GM21423 (cell line): ENCODE measurements around the gene MAGED1.
"Not testable (repeated sequence)": the region's sequence is repeated elsewhere in the genome, so short reads cannot be mapped to it uniquely, and the experiment has no call there.

Source experiments
- ATAC-seq: cut with Tn5 transposase; IDR thresholded peaks from one replicate; pipeline ENCODE4 v1.9.1; 2021; ENCODE audit warnings: mild to moderate bottlenecking, moderate library complexity; ENCODE audit not compliant: unreplicated experiment

Gene MAGED1

DNA sequence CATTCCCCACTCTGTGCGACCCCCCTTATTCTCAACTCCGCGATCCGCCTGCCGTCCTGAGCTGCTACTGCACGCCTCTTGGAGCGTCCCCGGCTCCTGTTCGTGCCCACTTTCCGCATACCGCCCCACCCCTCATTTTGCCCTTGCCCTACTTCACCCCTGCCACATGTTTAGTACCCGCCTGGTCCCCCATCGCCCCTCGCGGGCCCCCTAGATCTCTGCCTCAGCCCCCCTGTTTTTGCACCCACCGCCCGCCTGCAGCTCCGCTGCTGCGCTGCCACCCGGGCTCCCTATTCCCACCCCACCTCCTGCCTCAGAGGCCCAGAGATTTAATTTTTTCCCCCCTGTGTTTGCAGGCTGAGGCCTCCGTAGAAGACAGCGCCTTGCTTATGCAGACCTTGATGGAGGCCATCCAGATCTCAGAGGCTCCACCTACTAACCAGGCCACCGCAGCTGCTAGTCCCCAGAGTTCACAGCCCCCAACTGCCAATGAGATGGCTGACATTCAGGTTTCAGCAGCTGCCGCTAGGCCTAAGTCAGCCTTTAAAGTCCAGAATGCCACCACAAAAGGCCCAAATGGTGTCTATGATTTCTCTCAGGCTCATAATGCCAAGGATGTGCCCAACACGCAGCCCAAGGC lies 1.4 kb downstream of the MAGED1 start:
- peak; percentile 51 for ATAC-seq

DNA sequence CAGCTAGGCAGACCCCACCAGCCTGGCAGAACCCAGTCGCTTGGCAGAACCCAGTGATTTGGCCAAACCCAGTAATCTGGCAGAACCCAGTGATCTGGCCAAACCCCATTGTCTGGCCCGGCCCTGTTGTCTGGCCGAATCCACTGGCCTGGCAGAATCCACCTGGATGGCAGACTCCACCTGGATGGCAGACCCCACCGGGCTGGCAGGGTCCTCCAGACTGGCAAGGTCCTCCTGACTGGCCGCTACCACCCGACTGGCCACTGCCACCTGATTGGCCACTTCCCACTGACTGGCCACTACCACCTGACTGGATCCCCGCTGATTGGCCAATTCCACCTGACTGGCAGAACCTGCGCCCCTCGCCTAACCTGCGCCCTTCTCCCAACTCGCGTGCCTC lies 3.2 kb downstream of the MAGED1 start:
- no peak for ATAC-seq

DNA sequence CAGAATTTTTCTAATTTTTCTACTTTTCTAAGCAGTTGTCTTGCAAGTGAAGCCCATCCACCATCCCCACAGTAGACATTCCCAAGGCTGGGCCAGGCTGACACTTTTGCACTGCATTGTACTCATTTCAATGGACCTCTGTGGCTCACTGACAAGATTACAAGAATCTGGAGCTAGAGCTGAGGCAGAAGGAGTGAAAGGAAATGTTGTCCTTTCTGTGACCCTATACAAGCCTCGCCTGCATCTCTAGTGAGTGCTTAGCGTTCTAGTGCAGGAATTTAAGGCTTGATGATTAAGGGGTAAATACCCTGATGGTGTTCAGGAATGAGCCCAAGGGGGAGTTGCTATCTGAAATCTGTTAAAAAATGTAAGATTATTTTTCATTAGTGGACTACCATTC lies 6.3 kb downstream of the MAGED1 start:
- ATAC-seq, result no peak

DNA sequence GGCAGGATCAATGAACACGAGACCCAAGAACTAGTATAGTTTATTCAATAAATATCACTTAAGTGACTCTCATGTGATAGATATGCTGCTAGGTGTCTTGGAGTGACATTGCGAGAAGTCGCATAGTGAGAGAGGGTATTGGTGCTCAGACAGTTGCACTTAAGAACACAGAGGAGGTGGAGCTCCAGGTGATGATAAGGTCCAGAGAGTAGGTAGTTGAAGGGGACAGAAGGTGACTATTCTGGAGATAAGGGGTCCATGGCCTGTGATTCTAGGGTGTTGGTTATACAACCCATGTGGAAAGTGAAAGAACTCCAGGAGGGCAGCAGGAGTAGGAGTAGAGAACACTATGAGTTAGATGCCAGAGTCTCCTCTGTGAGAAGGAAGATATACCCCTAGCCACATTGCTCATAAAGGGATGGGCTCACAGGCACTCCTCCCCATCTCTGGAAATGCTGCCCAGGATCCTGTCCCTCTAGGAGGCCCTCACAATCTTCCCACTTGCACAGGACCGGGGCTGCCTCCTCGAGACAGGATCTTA lies 9.2 kb downstream of the MAGED1 start:
- no peak for ATAC-seq

DNA sequence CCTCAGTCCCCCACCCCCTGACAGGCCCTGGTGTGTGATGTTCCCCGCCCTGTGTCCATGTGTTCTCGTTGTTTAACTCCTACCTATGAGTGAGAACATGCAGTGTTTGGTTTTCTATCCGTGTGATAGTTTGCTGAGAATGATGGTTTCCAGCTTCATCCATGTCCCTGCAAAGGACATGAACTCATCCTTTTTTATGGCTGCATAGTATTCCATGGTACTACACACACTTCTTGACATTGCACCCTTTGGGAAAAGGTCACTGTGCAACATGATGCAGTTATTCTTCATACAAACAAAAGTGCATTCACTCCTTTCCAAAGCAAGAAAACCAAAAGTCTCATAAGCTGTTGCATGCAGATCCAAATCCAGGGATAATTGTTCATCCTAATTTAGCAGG lies 11.7 kb downstream of the MAGED1 start:
- not testable (repeated sequence) for ATAC-seq

DNA sequence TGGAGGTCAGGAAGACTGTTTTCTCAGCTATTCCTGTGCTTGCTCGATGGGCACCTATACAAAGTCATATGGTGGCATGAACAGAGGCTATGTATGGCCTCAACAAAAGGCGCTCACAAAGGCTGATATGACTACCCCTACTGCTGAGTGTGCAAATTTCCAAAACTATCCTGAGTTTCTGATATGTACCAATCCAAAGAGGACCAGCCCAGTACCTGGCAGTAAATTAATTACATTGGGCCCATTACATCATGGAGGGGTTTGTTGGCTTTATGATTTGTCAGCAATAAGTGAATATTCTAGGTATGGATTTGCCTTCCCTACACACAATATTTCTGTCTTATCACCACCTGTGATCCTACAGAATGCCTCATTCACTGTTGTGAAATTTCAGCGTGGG lies 12.3 kb downstream of the MAGED1 start:
- no peak for ATAC-seq

DNA sequence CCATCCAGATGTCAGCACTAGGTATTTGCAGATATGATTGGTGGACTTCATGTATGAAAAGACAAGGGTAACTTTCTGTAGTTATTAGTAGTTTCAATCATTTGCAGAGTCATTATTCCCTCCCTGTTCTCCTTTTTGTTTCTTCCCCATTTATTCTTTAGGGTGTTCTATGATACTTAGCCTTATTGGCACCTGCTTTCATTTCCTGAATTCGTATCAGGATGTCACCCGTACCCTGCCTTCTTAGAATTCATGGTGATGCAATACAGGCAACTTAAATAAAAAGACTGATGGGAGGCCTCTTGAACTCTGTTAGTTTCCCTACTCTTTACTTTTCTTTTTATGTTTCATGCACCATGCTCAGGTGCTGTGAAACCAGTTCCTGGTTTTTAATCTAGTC lies 24.2 kb downstream of the MAGED1 start:
- no peak for ATAC-seq

DNA sequence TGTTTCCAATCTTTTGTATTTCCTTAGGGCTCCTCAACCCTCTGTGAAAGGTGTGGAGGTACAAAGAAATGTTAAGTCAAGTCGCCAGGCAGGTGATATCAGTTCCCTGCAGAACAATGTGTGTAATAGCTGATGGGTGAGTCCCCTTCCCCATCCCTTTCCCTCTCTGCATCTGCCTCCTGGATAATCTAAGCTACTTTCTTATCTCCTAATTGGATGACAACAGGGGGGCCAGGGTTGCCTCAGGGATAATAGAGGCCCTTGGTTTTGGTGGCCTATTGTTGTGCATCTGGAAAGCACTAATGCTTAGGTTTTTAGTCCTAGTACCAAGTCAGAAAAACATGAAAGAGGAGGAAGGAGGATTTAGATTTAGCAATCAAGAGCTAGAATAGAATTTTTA lies 29.1 kb downstream of the MAGED1 start:
- ATAC-seq, result no peak

DNA sequence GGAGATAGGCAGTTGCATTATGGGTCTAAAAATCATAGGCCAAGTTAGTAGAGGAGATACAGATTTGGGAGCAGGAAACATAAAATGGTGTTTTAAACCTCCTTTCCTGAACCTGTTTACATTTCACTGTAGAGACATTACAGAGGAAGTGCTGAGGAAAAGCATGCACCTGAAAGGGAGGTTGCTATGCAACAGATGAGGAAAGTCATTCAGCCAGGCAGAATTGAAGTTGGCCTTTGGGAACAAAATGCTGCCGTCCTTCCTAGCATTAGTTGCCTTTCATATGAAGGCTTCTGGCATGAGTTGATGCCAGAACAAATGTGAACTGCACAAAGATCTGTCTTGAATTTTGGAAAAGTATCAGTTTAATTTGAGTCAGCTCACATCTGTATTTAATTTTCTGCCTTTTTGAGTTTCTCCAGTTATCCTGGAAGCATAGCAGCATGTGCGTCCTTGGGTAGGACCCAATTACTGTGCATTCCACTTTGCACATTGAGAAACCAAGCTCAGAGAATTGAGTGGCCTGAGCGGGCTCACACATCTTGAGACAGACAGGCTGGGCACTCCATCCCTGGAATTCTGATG lies 38.2 kb downstream of the MAGED1 start:
- no peak for ATAC-seq
